Stimulated activated CD8-positive, alpha-beta memory T cell treated with anti-CD3 and anti-CD28 coated beads, Interleukin-7, amount 100 ng/mL, for 4 hours (primary cell): Measurements from ENCODE around the gene CPAMD8.
"Not testable (repeated sequence)": the region's sequence is repeated elsewhere in the genome, so short reads cannot be mapped to it uniquely, and the experiment has no call there.

Source experiments
- DNase-seq, 2 donors: peaks; one replicate each; pipeline ENCODE4 v3.0.0-alpha.2; 2020; ENCODE audit warnings: low read depth in 2 of 2

Gene CPAMD8

GRCh38 chr19:16946951-16947940 lies 79.4 kb downstream of the CPAMD8 start:
- DNase-seq, result no peak

- DNase-seq, result no peak
Observed at GRCh38 chr19:16945762-16946465, 80.7 kb downstream of the CPAMD8 start.

- no peak for DNase-seq
Observed at GRCh38 chr19:16945364-16945714, 81.3 kb downstream of the CPAMD8 start.

GRCh38 chr19:16944626-16945363 lies 81.8 kb downstream of the CPAMD8 start:
- no peak for DNase-seq

- DNase-seq, result no peak
Observed at GRCh38 chr19:16943942-16944625, 82.5 kb downstream of the CPAMD8 start.

- not testable (repeated sequence) for DNase-seq
Observed at GRCh38 chr19:16943090-16943489, 83.5 kb downstream of the CPAMD8 start.

- DNase-seq, result no peak
Observed at GRCh38 chr19:16942583-16942982, 84.0 kb downstream of the CPAMD8 start.

- DNase-seq, result no peak
Observed at GRCh38 chr19:16940626-16941025, 86.0 kb downstream of the CPAMD8 start.

GRCh38 chr19:16940063-16940462 lies 86.5 kb downstream of the CPAMD8 start:
- DNase-seq, result not testable (repeated sequence)

GRCh38 chr19:16938211-16938610 lies 88.4 kb downstream of the CPAMD8 start:
- DNase-seq, result no peak

- not testable (repeated sequence) for DNase-seq
Observed at GRCh38 chr19:16937796-16938195, 88.8 kb downstream of the CPAMD8 start.

GRCh38 chr19:16936901-16937300 lies 89.7 kb downstream of the CPAMD8 start:
- no peak for DNase-seq

- DNase-seq, result no peak
Observed at GRCh38 chr19:16934489-16934888, 92.1 kb downstream of the CPAMD8 start.

GRCh38 chr19:16931306-16931705 lies 95.3 kb downstream of the CPAMD8 start:
- DNase-seq, result no peak

- DNase-seq, result no peak
Observed at GRCh38 chr19:16930753-16931152, 95.9 kb downstream of the CPAMD8 start.

GRCh38 chr19:16928916-16929315 lies 97.7 kb downstream of the CPAMD8 start:
- DNase-seq, result no peak

- DNase-seq, result no peak
Observed at GRCh38 chr19:16928351-16928750, 98.3 kb downstream of the CPAMD8 start.

GRCh38 chr19:16927883-16928282 lies 98.7 kb downstream of the CPAMD8 start:
- DNase-seq, result no peak

GRCh38 chr19:16922949-16923348 lies 103.7 kb downstream of the CPAMD8 start:
- no peak for DNase-seq

- DNase-seq, result no peak
Observed at GRCh38 chr19:16922592-16922934, 104.0 kb downstream of the CPAMD8 start.

- DNase-seq, result no peak
Observed at GRCh38 chr19:16921766-16922591, 104.6 kb downstream of the CPAMD8 start.
